OCI-LY3 (cell line): ENCODE data around the gene INO80D.

Experiments used
- EZH2phosphoT487 ChIP-seq: fragments of 200-600 bp; shearing (Covaris generic); IDR thresholded peaks from 2 replicates; pipeline ENCODE4 v1.6.1; 2018; ENCODE audit warnings: antibody characterized with exemption, mixed run types, low read depth
- TF ChIP-seq, protein P1 (sequence below): fragments of 200-600, 300-600 bp; sonication (generic); IDR thresholded peaks from 2 replicates; pipeline ENCODE4 v1.5.1; 2014; ENCODE audit warnings: antibody characterized with exemption, low read length, low read depth

DNA sequence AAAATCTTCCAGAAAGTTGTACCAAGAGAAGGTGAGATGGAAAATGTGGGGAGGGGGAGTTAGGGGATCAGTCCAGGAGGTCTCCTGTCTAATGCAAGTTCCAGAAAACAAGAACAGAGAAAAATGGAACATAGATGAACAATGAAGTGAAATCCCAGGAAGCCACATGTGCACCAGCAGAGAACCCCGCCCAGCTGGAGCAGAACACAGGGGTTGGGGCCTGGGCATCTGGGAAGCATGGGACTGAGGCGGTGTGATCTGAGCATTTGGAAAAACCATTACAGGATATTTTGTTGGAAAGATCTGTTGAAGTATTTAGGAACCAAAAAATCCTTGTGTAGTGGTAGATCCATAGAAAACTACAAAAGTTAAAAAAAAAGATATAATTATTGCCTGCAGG lies 133.7 kb downstream of the INO80D start:
- TF ChIP-seq, protein P1, sequence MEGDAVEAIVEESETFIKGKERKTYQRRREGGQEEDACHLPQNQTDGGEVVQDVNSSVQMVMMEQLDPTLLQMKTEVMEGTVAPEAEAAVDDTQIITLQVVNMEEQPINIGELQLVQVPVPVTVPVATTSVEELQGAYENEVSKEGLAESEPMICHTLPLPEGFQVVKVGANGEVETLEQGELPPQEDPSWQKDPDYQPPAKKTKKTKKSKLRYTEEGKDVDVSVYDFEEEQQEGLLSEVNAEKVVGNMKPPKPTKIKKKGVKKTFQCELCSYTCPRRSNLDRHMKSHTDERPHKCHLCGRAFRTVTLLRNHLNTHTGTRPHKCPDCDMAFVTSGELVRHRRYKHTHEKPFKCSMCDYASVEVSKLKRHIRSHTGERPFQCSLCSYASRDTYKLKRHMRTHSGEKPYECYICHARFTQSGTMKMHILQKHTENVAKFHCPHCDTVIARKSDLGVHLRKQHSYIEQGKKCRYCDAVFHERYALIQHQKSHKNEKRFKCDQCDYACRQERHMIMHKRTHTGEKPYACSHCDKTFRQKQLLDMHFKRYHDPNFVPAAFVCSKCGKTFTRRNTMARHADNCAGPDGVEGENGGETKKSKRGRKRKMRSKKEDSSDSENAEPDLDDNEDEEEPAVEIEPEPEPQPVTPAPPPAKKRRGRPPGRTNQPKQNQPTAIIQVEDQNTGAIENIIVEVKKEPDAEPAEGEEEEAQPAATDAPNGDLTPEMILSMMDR: no peak
- TF ChIP-seq EZH2phosphoT487: no peak
